Spleen (tissue), 7 donors: ENCODE results near the gene CAMTA1.

Experiments used
- POLR2A ChIP-seq, 3 donors: fragments of 450-650 bp; IDR thresholded peaks; one replicate each; pipeline ENCODE4 v1.5.1; 2017; ENCODE audit warnings: antibody characterized with exemption in 3 of 3, mild to moderate bottlenecking in 1 of 3
- POLR2AphosphoS5 ChIP-seq, 3 donors: sonication (generic); formaldehyde crosslinking; IDR thresholded peaks; one replicate each; pipeline ENCODE4 v1.5.1; 2017; ENCODE audit warnings: antibody characterized with exemption in 3 of 3
- TF ChIP-seq, protein P1 (sequence below), 11 experiments: fragments of 200-600 bp in 7 of 11; fragments of 450-650 bp in 4 of 11; sonication (generic) in 4 of 11; IDR thresholded peaks in 8 of 11; conservative IDR thresholded peaks in 3 of 11; 1 replicate in 7 of 11; 2 replicates in 4 of 11; pipeline versions ENCODE4 v1.4.0 to v1.8.0; 2016 to 2021; ENCODE audit warnings: antibody characterized with exemption in 11 of 11, inconsistent platforms in 4 of 11, mild to moderate bottlenecking in 1 of 11
- donor health status: DM: no; HTN: no; CAD: no; lungs with moderate emphysema.
- donor health status: DM: no; HTN: no; CAD: no.
- donor health status: DM: no; HTN: no; CAD: no.

- TF ChIP-seq POLR2A (IDR thresholded peaks at IDR 0.05) (no peak), POLR2AphosphoS5 (IDR thresholded peaks at IDR 0.05) (no peak)
- TF ChIP-seq, protein P1, sequence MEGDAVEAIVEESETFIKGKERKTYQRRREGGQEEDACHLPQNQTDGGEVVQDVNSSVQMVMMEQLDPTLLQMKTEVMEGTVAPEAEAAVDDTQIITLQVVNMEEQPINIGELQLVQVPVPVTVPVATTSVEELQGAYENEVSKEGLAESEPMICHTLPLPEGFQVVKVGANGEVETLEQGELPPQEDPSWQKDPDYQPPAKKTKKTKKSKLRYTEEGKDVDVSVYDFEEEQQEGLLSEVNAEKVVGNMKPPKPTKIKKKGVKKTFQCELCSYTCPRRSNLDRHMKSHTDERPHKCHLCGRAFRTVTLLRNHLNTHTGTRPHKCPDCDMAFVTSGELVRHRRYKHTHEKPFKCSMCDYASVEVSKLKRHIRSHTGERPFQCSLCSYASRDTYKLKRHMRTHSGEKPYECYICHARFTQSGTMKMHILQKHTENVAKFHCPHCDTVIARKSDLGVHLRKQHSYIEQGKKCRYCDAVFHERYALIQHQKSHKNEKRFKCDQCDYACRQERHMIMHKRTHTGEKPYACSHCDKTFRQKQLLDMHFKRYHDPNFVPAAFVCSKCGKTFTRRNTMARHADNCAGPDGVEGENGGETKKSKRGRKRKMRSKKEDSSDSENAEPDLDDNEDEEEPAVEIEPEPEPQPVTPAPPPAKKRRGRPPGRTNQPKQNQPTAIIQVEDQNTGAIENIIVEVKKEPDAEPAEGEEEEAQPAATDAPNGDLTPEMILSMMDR (IDR thresholded peaks at IDR 0.05 in 8 of 11, conservative IDR thresholded peaks at IDR 0.05 in 3 of 11), result no peak
These were observed 560.9 kb downstream of the CAMTA1 start for GRCh38 chr1:7346070-7346596.
